ENCODE data around the gene FBXW7. TPM values are rescaled to one million over a fixed set of nuclear protein-coding genes. Genes with fewer than 3 reads are reported as not detected.

The FBXW7 gene
- total and polyA plus RNA-seq, 2 donors from 2014 or later = 5.5 to 64.0 TPM

DNA sequence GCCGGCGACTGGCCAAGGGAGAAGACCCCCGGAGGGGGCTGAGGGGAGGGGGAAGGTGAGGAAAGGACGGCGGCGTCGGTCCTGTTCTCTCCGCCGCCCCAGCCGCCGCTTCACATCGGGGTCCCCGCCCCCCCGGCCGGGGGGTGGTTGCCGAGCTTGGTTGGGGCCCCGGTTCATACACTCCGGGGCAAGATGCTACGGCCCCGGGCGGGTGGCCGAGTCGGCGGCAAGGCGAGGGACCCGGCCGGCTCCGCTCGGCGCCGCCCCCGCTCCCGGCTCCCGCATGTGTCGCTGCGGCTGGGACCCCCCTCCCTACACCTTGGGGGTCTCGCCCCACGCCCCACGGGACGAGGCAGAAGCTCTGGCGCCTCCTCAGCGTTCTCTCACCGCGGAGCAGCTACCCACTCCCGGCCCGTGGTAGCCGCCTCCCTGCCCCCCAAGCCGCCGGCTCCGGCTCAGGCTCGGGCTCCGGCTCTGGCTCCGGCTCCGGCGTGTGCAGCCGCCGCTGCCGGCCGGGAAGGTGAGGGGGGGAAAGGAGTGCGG, 461 bp downstream of the FBXW7 start:
- DNase-seq = peak in 4 of 5 donors; percentile 16 to 87 (median 54)
- Histone ChIP-seq H3K4me1 (ENCODE audit: control insufficient read depth in 2 of 3, insufficient read depth in 2 of 3, low read depth in 1 of 3, low read length in 3 of 3) (peaks cover 2 to 13% (median 3%) of the 10 kb centered on the region in 3 donors), H3K9ac (ENCODE audit: low read length in 3 of 3) (peak overlapping the region in 2 of 3 donors; percentile 43 to 56), H3K4me3 (ENCODE audit: low read length in 3 of 3) (peak overlapping the region in 2 of 3 donors; percentile 51 to 100), H3K27me3 (ENCODE audit: control insufficient read depth, insufficient read depth, low read length) (no peaks in the 10 kb centered on the region), H3K9me3 (ENCODE audit: control insufficient read depth in 2 of 3, insufficient read depth in 1 of 3, low read length in 3 of 3) (peaks cover 0 to 10% (median 0%) of the 10 kb centered on the region in 3 donors), H3K27ac (ENCODE audit: low read depth in 2 of 2, low read length in 2 of 2) (peak overlapping the region; percentile 92 to 93), H3K36me3 (ENCODE audit: control insufficient read depth in 2 of 3, insufficient read depth in 3 of 3, low read length in 3 of 3) (no peaks in the 10 kb centered on the region)
- no peak for TF ChIP-seq CTCF (IDR thresholded peaks at IDR 0.05; ENCODE audit: borderline replicate concordance, extremely low read depth, insufficient read depth)
- no peak for FAIRE-seq
- intact Hi-C loops (cut with DNase I) = no loop called here

DNA sequence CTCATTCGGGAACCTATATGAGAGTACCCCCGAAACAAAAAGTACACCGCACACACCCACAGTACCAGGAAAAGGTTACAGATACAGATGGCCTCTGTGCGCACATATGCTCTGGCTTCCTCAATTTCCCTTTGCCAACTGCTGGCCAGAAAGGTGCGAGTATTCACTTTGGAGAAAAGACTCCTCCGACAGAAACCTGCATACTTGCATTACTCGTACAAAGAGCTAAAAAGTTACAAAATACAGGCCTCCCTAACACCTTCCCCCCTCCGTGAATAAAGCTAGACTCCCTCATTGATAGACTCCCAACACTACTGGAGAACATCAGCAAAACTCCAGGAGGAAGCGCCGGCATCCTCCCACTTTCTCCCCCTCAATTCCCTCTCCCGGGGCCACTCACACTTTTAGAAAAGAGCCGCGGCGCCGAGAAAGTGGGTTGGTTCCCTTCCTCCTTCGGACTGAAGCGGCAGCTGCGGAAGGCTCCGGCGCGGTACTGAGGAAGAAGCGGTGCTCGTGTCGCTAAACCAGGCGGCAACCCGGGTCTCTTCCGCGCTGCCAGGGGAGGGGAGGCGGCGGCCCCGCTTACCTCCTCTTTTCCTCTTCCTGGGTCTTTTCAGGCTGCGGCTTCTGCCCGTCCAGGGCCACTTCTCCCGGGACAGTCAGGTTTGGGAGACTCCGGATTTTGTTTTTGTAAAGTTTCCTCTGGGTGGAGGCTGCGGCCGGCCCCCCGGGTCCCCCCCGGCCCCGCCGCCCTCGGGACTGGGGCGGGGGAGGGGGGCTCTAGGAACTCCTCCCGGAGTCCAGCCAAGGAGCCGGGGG, 1.1 kb downstream of the FBXW7 start:
- intact Hi-C loops (cut with DNase I) = no loop called here
- H3K9ac ChIP-seq (ENCODE audit: low read length in 3 of 3) = peak overlapping the region; percentile 24 to 51 (median 43)
- DNase-seq (peak; percentile 48 to 88 (median 64)), FAIRE-seq (no peak)
- peaks cover 0 to 3% (median 0%) of the 10 kb centered on the region in 3 donors for H3K9me3 ChIP-seq (ENCODE audit: control insufficient read depth in 2 of 3, insufficient read depth in 1 of 3, low read length in 3 of 3)
- H3K4me1 ChIP-seq (ENCODE audit: control insufficient read depth in 2 of 3, insufficient read depth in 2 of 3, low read depth in 1 of 3, low read length in 3 of 3) = peaks cover 2 to 13% (median 3%) of the 10 kb centered on the region in 3 donors
- H3K27ac ChIP-seq (ENCODE audit: low read depth in 2 of 2, low read length in 2 of 2) = peak overlapping the region in 1 of 2 donors; percentile 93
- H3K36me3 ChIP-seq (ENCODE audit: control insufficient read depth in 2 of 3, insufficient read depth in 3 of 3, low read length in 3 of 3) = no peaks in the 10 kb centered on the region
- H3K4me3 ChIP-seq (ENCODE audit: low read length in 3 of 3) = peak overlapping the region; percentile 71 to 100 (median 77)
- TF ChIP-seq CTCF (IDR thresholded peaks at IDR 0.05; ENCODE audit: borderline replicate concordance, extremely low read depth, insufficient read depth) = no peak
- no peaks in the 10 kb centered on the region for H3K27me3 ChIP-seq (ENCODE audit: control insufficient read depth, insufficient read depth, low read length)

DNA sequence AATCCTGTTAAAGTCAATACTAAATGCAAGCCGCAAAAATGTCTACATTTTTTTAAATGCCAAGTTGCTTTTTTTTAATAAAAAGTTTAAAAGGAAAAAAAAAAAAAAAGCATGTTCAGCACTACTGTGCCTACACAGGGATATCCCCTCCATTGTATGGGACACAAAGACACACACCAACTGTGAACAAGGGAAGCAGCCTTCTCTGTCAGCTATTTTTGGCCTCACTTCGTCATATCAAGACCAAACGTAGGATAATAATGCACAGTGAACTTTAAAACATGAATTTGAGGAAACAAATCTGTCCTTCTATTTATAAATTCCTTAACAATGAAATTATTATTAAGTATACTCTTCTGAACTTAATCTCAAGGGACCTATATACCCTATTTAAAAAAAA, 4.4 kb downstream of the FBXW7 start:
- no peaks in the 10 kb centered on the region for H3K9me3 ChIP-seq (ENCODE audit: control insufficient read depth in 2 of 3, insufficient read depth in 1 of 3, low read length in 3 of 3)
- no peak overlapping the region for H3K9ac ChIP-seq (ENCODE audit: low read length in 3 of 3)
- TF ChIP-seq CTCF (IDR thresholded peaks at IDR 0.05; ENCODE audit: borderline replicate concordance, extremely low read depth, insufficient read depth) = no peak
- H3K4me1 ChIP-seq (ENCODE audit: control insufficient read depth in 2 of 3, insufficient read depth in 2 of 3, low read depth in 1 of 3, low read length in 3 of 3) = peaks cover 0 to 3% (median 2%) of the 10 kb centered on the region in 3 donors
- intact Hi-C loops (cut with DNase I) = no loop called here
- H3K36me3 ChIP-seq (ENCODE audit: control insufficient read depth in 2 of 3, insufficient read depth in 3 of 3, low read length in 3 of 3) = no peaks in the 10 kb centered on the region
- H3K4me3 ChIP-seq (ENCODE audit: low read length in 3 of 3) = no peak overlapping the region
- no peaks in the 10 kb centered on the region for H3K27me3 ChIP-seq (ENCODE audit: control insufficient read depth, insufficient read depth, low read length)
- peak in 1 of 5 donors; percentile 15 for DNase-seq
- H3K27ac ChIP-seq (ENCODE audit: low read depth in 2 of 2, low read length in 2 of 2) = no peak overlapping the region
- FAIRE-seq = no peak
